Ovary (tissue), 9 donors: ENCODE results near the gene FOXP1. TPM values are rescaled to one million over a fixed set of nuclear protein-coding genes. Genes with fewer than 3 reads are reported as not detected.

Source experiments
- DNase-seq, 5 donors: peaks; one replicate each; pipeline ENCODE4 v3.0.0-alpha.2; 2019 to 2020
- H3K27ac ChIP-seq, 2 donors: fragments of 200-600 bp; one replicate each; pipeline versions ENCODE4 v1.5.1 to v1.8.0; 2019 to 2022
- H3K27me3 ChIP-seq: fragments of 200-600 bp; one replicate; pipeline ENCODE4 v1.8.0; 2022
- H3K36me3 ChIP-seq: fragments of 200-600 bp; sonication (generic); one replicate; pipeline ENCODE4 v1.5.1; 2019
- H3K4me1 ChIP-seq: one replicate; pipeline ENCODE4 v1.8.1; 2013; ENCODE audit warnings: mild to moderate bottlenecking, moderate library complexity; ENCODE audit not compliant: insufficient read depth
- H3K4me3 ChIP-seq: fragments of 200-600 bp; sonication (generic); one replicate; pipeline ENCODE4 v1.5.1; 2017
- H3K9me3 ChIP-seq, 2 donors: fragments of 200-600 bp in 1 of 2; sonication (generic) in 1 of 2; one replicate each; pipeline versions ENCODE4 v1.5.1 to v1.8.1; 2013 to 2019; ENCODE audit warnings: mild to moderate bottlenecking in 1 of 2, moderate library complexity in 1 of 2
- CTCF ChIP-seq, 3 donors: fragments of 450-650 bp in 2 of 3; fragments of 200-600 bp in 1 of 3; IDR thresholded peaks; one replicate each; pipeline versions ENCODE4 v1.5.1 to v1.8.0; 2016 to 2022; ENCODE audit warnings: antibody characterized with exemption in 3 of 3, mild to moderate bottlenecking in 1 of 3
- EP300 ChIP-seq: sonication (generic); formaldehyde crosslinking; IDR thresholded peaks from one replicate; pipeline ENCODE4 v1.6.1; 2017; ENCODE audit warnings: antibody characterized with exemption
- POLR2A ChIP-seq: fragments of 450-650 bp; IDR thresholded peaks from one replicate; pipeline ENCODE4 v1.6.1; 2017; ENCODE audit warnings: antibody characterized with exemption, mild to moderate bottlenecking, moderate library complexity
- WGBS, 3 donors: extraction: QIAGEN DNeasy Blood & Tissue Kit in 1 of 3; methylation state at CpG; one replicate each; pipeline versions ENCODE4 v1.1.5 to v1.1.7; 2013 to 2017; 5-methylcytosine and 5-hydroxymethylcytosine counted together
- intact Hi-C, 4 donors: fragments of 100-400 bp; cut with DNase I; formaldehyde crosslinking; loops; one replicate each; pipeline versions ENCODE4 v1.11.0 to v1.15.1; 2022 to 2023
- polyA plus RNA-seq, 2 donors: library from polyadenylated mRNA; stranded (reverse); fragments of 200-250 nt in 1 of 2; fragments of 350-450 nt in 1 of 2; fragmentation: Illumina TruSeq in 1 of 2; extraction: RNeasy Lipid Tissue Mini Kit (QIAGEN cat#74804) in 1 of 2; gene quantifications; one replicate each; pipeline ENCODE4 v1.2.3, GENCODE V29; 2013 to 2014
- total RNA-seq, 7 donors: library from RNA; depleted of rRNA in 2 of 7; stranded (reverse); fragments of >200 nt in 2 of 7; fragmentation: NEBNext Ultra II Directional in 3 of 7; extraction: Animal tissue kit (Norgen Biotek cat#: 25700) in 3 of 7; gene quantifications; one replicate each; pipeline versions ENCODE4 v1.1.0 to v1.2.4, GENCODE V29; 2016 to 2023
- donor health status: DM: no; HTN: no; CAD: no; lungs with moderate emphysema.
- donor health status: DM: no; HTN: no; CAD: no.
- donor health status: Bipolar disorder and iron deficiency.
- donor health status: DM: yes; HTN: yes; CAD: no.
- donor health status: DM: no; HTN: no; CAD: no.
- donor health status: DM: yes; HTN: yes; CAD: no.

Gene FOXP1
- total and polyA plus RNA-seq, 9 donors = 31.7 to 126 (median 114) TPM

- peaks cover 5% of the 10 kb centered on the region for H3K4me1 ChIP-seq
- DNase-seq = no peak
- H3K27ac ChIP-seq = no peak overlapping the region
- no peaks in the 10 kb centered on the region for H3K36me3 ChIP-seq
- H3K9me3 ChIP-seq = no peaks in the 10 kb centered on the region
- TF ChIP-seq POLR2A (no peak), CTCF (IDR thresholded peaks at IDR 0.05) (no peak), EP300 (no peak)
- no peak overlapping the region for H3K4me3 ChIP-seq
- no peaks in the 10 kb centered on the region for H3K27me3 ChIP-seq
- intact Hi-C loops = no loop called here
- WGBS, 3 donors = 91 to 95% (median 95%) methylated on average over 10 of the region's 10 CpGs
These were observed 79.8 kb downstream of the FOXP1 start for GRCh38 chr3:71503525-71504249.

GRCh38 chr3:71502066-71502625 is 81.4 kb downstream of the FOXP1 start:
- intact Hi-C loops = no loop called here
- no peaks in the 10 kb centered on the region for H3K27me3 ChIP-seq
- H3K4me1 ChIP-seq = peaks cover 13% of the 10 kb centered on the region
- no peaks in the 10 kb centered on the region for H3K9me3 ChIP-seq
- TF ChIP-seq POLR2A (no peak), EP300 (no peak), CTCF (IDR thresholded peaks at IDR 0.05) (no peak)
- no peak for DNase-seq
- H3K4me3 ChIP-seq = no peak overlapping the region
- no peak overlapping the region for H3K27ac ChIP-seq
- H3K36me3 ChIP-seq = no peaks in the 10 kb centered on the region
- 88 to 93% (median 89%) methylated on average over 5 of the region's 5 CpGs for WGBS, 3 donors

- H3K27me3 ChIP-seq = no peaks in the 10 kb centered on the region
- intact Hi-C loops = no loop called here
- H3K9me3 ChIP-seq = no peaks in the 10 kb centered on the region
- peaks cover 17% of the 10 kb centered on the region for H3K4me1 ChIP-seq
- no peaks in the 10 kb centered on the region for H3K36me3 ChIP-seq
- H3K27ac ChIP-seq = no peak overlapping the region
- TF ChIP-seq EP300 (no peak), CTCF (IDR thresholded peaks at IDR 0.05) (no peak), POLR2A (no peak)
- no peak for DNase-seq
- WGBS, 3 donors = 96 to 97% (median 96%) methylated on average over 6 of the region's 6 CpGs
- no peak overlapping the region for H3K4me3 ChIP-seq
These were observed 82.8 kb downstream of the FOXP1 start for GRCh38 chr3:71500696-71501095.

- Histone ChIP-seq H3K36me3 (no peaks in the 10 kb centered on the region), H3K27ac (no peak overlapping the region), H3K4me1 (peaks cover 17% of the 10 kb centered on the region), H3K4me3 (no peak overlapping the region), H3K27me3 (no peaks in the 10 kb centered on the region), H3K9me3 (no peaks in the 10 kb centered on the region)
- intact Hi-C loops = no loop called here
- DNase-seq = no peak
- 92 to 94% (median 92%) methylated on average over 6 of the region's 6 CpGs for WGBS, 3 donors
- TF ChIP-seq CTCF (IDR thresholded peaks at IDR 0.05) (no peak), POLR2A (no peak), EP300 (no peak)
These were observed 84.2 kb downstream of the FOXP1 start for GRCh38 chr3:71499227-71499876.
